Measurements from ENCODE around the gene USP14. TPM values are rescaled to one million over a fixed set of nuclear protein-coding genes. Genes with fewer than 3 reads are reported as not detected.
A peak's percentile ranks its signal among the peaks of the same experiment; 100 is the strongest.
"Not testable (repeated sequence)": the region's sequence is repeated elsewhere in the genome, so short reads cannot be mapped to it uniquely, and the experiment has no call there.

Gene USP14
- 95.3 and 99.6 TPM in 2 replicates for total RNA-seq

- Mint-ChIP-seq H3K4me1 (ENCODE audit: low read depth) (peaks cover 29% of the 10 kb centered on the region), H3K36me3 (ENCODE audit: low read depth) (peaks cover 9% of the 10 kb centered on the region), H3K27ac (peak within 1 kb of the TSS; percentile 95), H3K27me3 (ENCODE audit: insufficient read depth) (peaks cover 5% of the 10 kb centered on the region), H3K9me3 (no peaks in the 10 kb centered on the region), H3K4me3 (peak within 1 kb of the TSS; percentile 98)
- DNase-seq (ENCODE audit: low spot score), result peak; percentile 94
- intact Hi-C loops (cut with micrococcal nuclease), result loop anchor here (1.0 to 5.0 kb wide), 5 partner anchors 48 to 654 kb away; partner anchors contain the start of genes CLUL1, THOC1, TYMS and YES1
Measured at GRCh38 chr18:158128-159036, at the start of gene USP14. USP14 (plus strand) TSS chr18:158557; CDS start chr18:158699, 142 bp downstream.

- H3K27ac Mint-ChIP-seq; H3K4me3 Mint-ChIP-seq; intact Hi-C loops (cut with micrococcal nuclease); H3K27me3 Mint-ChIP-seq (ENCODE audit: insufficient read depth); DNase-seq (ENCODE audit: low spot score); H3K36me3 Mint-ChIP-seq (ENCODE audit: low read depth): not testable (repeated sequence)
- peaks cover 13% of the 10 kb centered on the region for H3K4me1 Mint-ChIP-seq (ENCODE audit: low read depth)
- peaks cover 41% of the 10 kb centered on the region for H3K9me3 Mint-ChIP-seq
Measured at GRCh38 chr18:108665-109063, 49.7 kb upstream of the USP14 start.

- peak; percentile 52 for DNase-seq (ENCODE audit: low spot score)
- H3K27me3 Mint-ChIP-seq (ENCODE audit: insufficient read depth); H3K27ac Mint-ChIP-seq; H3K4me3 Mint-ChIP-seq; intact Hi-C loops (cut with micrococcal nuclease); H3K36me3 Mint-ChIP-seq (ENCODE audit: low read depth): not testable (repeated sequence)
- Mint-ChIP-seq H3K4me1 (ENCODE audit: low read depth) (peaks cover 13% of the 10 kb centered on the region), H3K9me3 (peaks cover 41% of the 10 kb centered on the region)
Measured at GRCh38 chr18:109130-109921, 49.0 kb upstream of the USP14 start.

GRCh38 chr18:109922-110261 lies 48.5 kb upstream of the USP14 start:
- peaks cover 41% of the 10 kb centered on the region for H3K9me3 Mint-ChIP-seq
- H3K36me3 Mint-ChIP-seq (ENCODE audit: low read depth); H3K27ac Mint-ChIP-seq; H3K4me3 Mint-ChIP-seq; H3K27me3 Mint-ChIP-seq (ENCODE audit: insufficient read depth): not testable (repeated sequence)
- peaks cover 13% of the 10 kb centered on the region for H3K4me1 Mint-ChIP-seq (ENCODE audit: low read depth)
- peak; percentile 33 for DNase-seq (ENCODE audit: low spot score)
- intact Hi-C loops (cut with micrococcal nuclease), result loop anchor here (2.0 to 5.0 kb wide), 2 partner anchors 49 to 507 kb away; partner anchors contain the start of gene USP14

- not testable (repeated sequence) for H3K27me3 Mint-ChIP-seq (ENCODE audit: insufficient read depth); H3K36me3 Mint-ChIP-seq (ENCODE audit: low read depth); H3K4me3 Mint-ChIP-seq
- H3K4me1 Mint-ChIP-seq (ENCODE audit: low read depth), result peaks cover 13% of the 10 kb centered on the region
- peaks cover 41% of the 10 kb centered on the region for H3K9me3 Mint-ChIP-seq
- intact Hi-C loops (cut with micrococcal nuclease), result loop anchor here (2.0 to 5.0 kb wide), 2 partner anchors 48 to 507 kb away; partner anchors contain the start of gene USP14
- H3K27ac Mint-ChIP-seq, result peak overlapping the region; percentile 89
- DNase-seq (ENCODE audit: low spot score), result peak; percentile 36
Measured at GRCh38 chr18:110351-111201, 47.8 kb upstream of the USP14 start.

GRCh38 chr18:111306-112014 lies 46.9 kb upstream of the USP14 start:
- intact Hi-C loops (cut with micrococcal nuclease), result loop anchor here (2.0 to 5.0 kb wide), 2 partner anchors 47 to 506 kb away; partner anchors contain the start of gene USP14
- Mint-ChIP-seq H3K4me1 (ENCODE audit: low read depth) (peaks cover 13% of the 10 kb centered on the region), H3K27ac (peak overlapping the region; percentile 89), H3K36me3 (ENCODE audit: low read depth) (no peaks in the 10 kb centered on the region), H3K9me3 (peaks cover 41% of the 10 kb centered on the region), H3K27me3 (ENCODE audit: insufficient read depth) (peaks cover 4% of the 10 kb centered on the region), H3K4me3 (peak overlapping the region; percentile 81)
- peak; percentile 67 for DNase-seq (ENCODE audit: low spot score)

GRCh38 chr18:112015-112733 lies 46.2 kb upstream of the USP14 start:
- not testable (repeated sequence) for H3K4me3 Mint-ChIP-seq; H3K36me3 Mint-ChIP-seq (ENCODE audit: low read depth); H3K27me3 Mint-ChIP-seq (ENCODE audit: insufficient read depth); DNase-seq (ENCODE audit: low spot score); H3K27ac Mint-ChIP-seq
- intact Hi-C loops (cut with micrococcal nuclease), result loop anchor here (5.0 kb wide), 1 partner anchor 505 kb away; no protein-coding TSS in a partner anchor
- Mint-ChIP-seq H3K9me3 (peaks cover 35% of the 10 kb centered on the region), H3K4me1 (ENCODE audit: low read depth) (peaks cover 13% of the 10 kb centered on the region)

- H3K36me3 Mint-ChIP-seq (ENCODE audit: low read depth); intact Hi-C loops (cut with micrococcal nuclease); DNase-seq (ENCODE audit: low spot score); H3K4me3 Mint-ChIP-seq; H3K4me1 Mint-ChIP-seq (ENCODE audit: low read depth); H3K9me3 Mint-ChIP-seq; H3K27ac Mint-ChIP-seq; H3K27me3 Mint-ChIP-seq (ENCODE audit: insufficient read depth): not testable (repeated sequence)
Measured at GRCh38 chr18:120539-121260, 37.7 kb upstream of the USP14 start.

GRCh38 chr18:135045-135444 lies 23.3 kb upstream of the USP14 start:
- Mint-ChIP-seq H3K27ac (no peak overlapping the region), H3K4me1 (ENCODE audit: low read depth) (no peaks in the 10 kb centered on the region), H3K27me3 (ENCODE audit: insufficient read depth) (no peaks in the 10 kb centered on the region), H3K36me3 (ENCODE audit: low read depth) (no peaks in the 10 kb centered on the region), H3K4me3 (no peak overlapping the region), H3K9me3 (no peaks in the 10 kb centered on the region)
- no peak for DNase-seq (ENCODE audit: low spot score)
- intact Hi-C loops (cut with micrococcal nuclease), result no loop called here

GRCh38 chr18:136433-136832 lies 21.9 kb upstream of the USP14 start:
- no peaks in the 10 kb centered on the region for H3K4me1 Mint-ChIP-seq (ENCODE audit: low read depth)
- intact Hi-C loops (cut with micrococcal nuclease), result no loop called here
- H3K9me3 Mint-ChIP-seq, result no peaks in the 10 kb centered on the region
- no peak overlapping the region for H3K27ac Mint-ChIP-seq
- no peaks in the 10 kb centered on the region for H3K27me3 Mint-ChIP-seq (ENCODE audit: insufficient read depth)
- no peaks in the 10 kb centered on the region for H3K36me3 Mint-ChIP-seq (ENCODE audit: low read depth)
- DNase-seq (ENCODE audit: low spot score), result no peak
- H3K4me3 Mint-ChIP-seq, result no peak overlapping the region

- Mint-ChIP-seq H3K27ac (no peak overlapping the region), H3K4me3 (no peak overlapping the region), H3K36me3 (ENCODE audit: low read depth) (no peaks in the 10 kb centered on the region), H3K4me1 (ENCODE audit: low read depth) (no peaks in the 10 kb centered on the region), H3K9me3 (no peaks in the 10 kb centered on the region), H3K27me3 (ENCODE audit: insufficient read depth) (no peaks in the 10 kb centered on the region)
- intact Hi-C loops (cut with micrococcal nuclease), result no loop called here
- no peak for DNase-seq (ENCODE audit: low spot score)
Measured at GRCh38 chr18:137327-137726, 21.0 kb upstream of the USP14 start.
